ENCODE results near the gene TXNRD2. TPM values are rescaled to one million over a fixed set of nuclear protein-coding genes. Genes with fewer than 3 reads are reported as not detected.

The TXNRD2 gene
- total RNA-seq, 1 donor from 2014 or later: 12.2 TPM

DNA sequence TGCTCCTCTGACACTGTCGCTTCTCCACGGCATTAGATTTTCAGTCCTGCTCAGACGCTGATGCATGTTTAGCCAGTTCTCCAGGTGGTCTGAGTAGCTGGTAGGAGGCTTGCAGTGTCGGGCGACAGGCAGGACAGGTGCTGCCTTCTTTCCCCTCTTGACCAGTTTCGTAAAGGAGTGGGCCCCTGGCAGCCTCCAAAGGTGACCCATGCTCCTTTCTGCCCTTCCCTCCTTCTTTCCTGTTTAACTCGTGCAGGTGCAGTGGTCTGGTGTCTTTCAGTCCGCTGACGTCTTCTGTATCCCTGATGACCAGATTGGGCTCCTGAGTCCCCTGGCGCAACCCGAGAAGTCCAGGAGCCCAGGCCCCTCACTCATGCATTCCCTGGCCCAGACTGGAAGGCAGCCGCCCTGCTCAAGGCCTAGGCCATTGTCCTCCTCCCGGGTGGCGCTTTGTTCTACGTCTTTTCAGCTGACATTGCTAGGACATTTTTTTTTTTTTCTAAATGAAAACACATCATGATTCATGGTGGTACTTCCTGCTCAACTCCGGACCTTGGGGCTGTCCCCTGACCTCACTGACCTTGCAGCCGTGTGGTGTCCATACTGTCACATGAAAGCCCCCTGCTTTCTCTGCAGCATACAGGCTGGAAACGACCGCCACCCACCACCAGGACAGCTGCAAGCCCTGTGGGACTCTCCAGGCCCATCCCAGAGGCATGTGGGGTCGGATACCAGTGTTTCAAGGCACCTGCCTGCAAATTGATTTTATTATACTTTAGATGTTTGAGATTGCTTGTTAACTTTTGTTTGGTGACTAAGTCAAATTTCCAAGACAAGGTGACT, 25.5 kb upstream of the TXNRD2 start:
- DNase-seq: no peak

DNA sequence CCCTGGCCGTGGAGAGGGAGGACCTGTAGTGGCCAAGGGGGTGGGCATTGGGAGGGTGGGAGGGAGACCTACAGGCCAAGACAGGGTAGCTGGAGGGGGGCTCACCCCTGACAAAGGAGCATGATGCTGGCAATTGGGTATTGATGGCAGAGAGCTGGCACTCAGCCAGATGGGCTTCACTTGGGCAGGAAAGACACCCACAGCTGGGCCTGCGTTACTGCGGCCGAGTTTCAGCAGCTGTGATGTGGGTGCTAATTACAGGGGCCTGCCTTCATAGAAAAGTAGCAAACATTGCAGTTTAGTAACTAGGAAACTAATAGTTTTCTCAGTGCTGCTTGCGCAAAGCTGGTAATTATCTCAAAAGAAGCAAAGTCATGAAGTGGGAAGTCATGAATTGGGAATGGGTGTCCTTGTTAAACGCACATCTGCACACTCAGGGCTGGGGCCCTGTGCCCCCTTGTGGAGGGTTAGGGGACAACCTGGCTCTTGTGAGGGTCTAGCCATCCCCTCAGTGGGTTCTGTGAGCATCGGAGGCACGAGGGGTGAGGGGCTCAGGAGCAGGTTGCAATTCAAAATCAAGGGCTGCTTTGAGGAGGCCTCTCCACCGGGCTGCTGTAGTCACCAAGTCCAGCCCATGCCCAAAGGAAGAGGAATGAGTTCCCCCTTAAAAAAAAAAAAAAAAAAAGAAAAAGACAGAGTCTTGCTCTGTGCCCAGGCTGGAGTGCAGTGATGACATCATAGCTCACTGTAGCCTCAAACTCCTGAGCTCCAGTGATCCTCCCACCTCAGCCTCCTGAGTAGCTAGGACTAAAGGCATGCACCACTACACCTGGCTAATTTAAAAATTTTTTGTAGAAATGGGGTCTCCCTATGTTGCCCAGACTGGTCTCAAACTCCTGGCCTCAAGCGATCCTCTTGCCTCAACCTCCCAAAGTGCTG, 24.4 kb upstream of the TXNRD2 start:
- no peak for DNase-seq

DNA sequence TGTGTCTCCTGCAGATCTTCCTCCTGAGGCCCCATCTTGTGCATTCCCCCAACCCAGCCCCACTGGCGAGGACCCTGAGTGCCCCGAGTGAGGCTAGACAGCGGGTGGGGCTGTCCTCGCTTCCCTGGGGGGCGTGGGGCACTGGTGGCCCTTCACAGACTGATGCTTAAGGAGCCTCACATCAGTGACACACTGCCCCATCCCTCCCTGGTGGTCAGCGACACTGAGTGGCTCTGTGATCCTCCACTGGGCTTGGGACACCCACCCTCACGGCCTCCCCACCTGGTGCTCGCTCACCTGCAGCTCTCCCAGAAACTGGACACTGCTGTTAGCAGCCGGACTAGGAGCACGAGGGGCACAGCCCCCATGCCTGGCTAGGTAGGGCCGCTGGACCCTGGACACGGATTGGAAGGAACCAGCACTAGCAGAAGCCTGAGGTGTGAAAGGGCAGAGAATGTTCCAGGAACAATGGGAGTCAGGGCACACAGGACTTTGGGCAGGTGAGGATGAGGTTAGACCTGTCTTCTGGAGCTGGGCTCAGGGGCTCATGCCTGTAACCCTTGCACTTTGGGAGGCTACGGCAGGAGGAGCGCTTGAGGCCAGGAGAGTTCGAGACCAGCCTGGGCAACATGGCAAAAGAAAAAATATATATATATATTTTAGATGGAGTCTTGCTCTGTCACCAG, 23.2 kb upstream of the TXNRD2 start:
- no peak for DNase-seq

DNA sequence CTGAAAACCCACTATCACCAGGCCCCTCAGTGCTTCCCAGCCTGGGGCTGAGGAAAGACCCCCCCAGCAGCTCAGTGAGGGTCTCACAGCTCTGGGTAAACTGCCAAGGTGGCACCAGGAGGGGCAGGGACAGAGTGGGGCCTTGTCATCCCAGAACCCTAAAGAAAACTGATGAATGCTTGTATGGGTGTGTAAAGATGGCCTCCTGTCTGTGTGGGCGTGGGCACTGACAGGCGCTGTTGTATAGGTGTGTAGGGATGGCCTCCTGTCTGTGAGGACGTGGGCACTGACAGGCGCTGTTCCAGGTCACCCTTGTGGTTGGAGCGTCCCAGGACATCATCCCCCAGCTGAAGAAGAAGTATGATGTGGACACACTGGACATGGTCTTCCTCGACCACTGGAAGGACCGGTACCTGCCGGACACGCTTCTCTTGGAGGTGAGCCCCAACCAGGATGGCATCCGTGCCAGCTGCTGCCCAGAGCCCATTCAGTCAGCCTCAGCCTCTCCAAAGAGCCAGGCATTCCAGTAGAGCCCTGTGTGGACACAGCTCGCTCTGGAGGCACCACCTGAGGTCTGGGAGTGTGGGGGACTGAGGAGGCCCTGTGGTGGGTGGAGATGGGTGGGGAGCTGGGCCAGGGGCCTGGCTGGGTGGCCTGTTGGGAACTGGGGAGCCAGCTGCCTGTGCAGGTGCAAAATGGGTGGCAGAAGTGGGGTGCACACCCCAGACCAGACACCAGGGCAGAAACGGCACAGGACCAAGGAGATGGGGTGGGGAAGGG, 22.4 kb upstream of the TXNRD2 start:
- DNase-seq: no peak

DNA sequence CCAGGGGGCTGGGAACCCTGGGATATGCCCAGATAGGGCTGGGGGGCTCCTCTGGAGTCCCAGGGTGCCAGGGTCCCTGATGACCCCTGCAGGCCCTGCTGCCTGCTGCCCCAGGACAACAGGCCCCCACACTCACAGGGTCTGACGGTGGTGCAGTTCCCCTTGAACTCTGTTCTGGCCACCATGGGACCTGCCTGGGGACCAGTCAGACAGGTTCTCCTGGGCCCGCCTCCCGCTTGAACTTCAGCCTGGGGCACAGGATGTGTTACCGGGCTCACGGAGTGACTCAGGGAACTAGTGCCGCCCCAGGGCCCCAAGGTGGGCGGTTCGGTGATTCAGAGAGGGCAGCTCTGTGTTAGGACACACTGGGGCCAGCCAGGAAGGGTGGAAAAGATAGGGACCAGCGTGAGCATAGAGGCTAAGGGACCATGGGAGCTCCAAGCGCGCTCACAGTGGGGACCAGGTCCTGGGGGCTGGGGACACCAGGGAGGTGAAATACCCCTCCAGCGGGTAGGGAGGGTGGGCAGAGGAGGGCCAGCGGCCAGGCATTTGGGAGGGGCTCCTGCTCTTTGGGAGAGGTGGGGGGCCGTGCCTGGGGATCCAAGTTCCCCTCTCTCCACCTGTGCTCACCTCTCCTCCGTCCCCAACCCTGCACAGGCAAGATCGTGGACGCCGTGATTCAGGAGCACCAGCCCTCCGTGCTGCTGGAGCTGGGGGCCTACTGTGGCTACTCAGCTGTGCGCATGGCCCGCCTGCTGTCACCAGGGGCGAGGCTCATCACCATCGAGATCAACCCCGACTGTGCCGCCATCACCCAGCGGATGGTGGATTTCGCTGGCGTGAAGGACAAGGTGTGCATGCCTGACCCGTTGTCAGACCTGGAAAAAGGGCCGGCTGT, 21.5 kb upstream of the TXNRD2 start:
- peak; percentile 17 for DNase-seq

DNA sequence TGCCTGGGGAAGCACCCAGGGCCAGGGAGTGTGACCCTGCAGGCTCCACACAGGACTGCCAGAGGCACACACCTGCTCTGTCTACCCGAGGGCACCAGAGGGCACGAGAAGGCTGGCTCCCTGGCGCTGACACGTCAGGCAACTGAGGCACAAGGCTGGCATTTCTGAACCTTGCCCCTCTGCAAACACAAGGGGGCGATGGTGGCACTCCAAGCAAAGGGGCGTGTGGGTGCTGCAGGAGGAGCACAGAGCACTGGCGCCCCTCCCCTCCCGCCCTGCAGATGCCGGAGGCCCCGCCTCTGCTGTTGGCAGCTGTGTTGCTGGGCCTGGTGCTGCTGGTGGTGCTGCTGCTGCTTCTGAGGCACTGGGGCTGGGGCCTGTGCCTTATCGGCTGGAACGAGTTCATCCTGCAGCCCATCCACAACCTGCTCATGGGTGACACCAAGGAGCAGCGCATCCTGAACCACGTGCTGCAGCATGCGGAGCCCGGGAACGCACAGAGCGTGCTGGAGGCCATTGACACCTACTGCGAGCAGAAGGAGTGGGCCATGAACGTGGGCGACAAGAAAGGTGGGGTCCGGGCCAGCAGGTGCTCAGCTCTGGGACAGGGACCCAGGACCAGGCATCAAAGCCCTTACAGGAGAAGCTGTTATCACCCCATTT, 20.8 kb upstream of the TXNRD2 start:
- DNase-seq: peak; percentile 46

DNA sequence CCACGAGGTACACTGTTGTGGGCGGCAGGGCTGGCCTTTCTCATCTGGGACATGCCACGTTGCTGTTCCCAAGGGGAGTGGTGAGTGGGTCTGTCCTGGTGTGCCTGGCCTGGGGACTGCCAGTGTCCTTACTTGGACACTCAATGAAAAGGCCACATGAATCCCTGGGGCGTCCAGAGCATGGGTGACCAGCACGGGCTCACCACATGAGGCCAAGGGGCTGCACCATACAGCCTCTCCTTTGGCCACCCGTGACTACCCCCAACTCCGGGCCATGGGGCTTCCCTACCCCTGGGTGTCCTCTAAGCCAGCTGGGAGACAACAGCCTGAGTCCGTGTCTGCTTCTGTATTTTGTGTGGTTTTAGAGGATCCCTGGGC, 20.2 kb upstream of the TXNRD2 start:
- no peak for DNase-seq

DNA sequence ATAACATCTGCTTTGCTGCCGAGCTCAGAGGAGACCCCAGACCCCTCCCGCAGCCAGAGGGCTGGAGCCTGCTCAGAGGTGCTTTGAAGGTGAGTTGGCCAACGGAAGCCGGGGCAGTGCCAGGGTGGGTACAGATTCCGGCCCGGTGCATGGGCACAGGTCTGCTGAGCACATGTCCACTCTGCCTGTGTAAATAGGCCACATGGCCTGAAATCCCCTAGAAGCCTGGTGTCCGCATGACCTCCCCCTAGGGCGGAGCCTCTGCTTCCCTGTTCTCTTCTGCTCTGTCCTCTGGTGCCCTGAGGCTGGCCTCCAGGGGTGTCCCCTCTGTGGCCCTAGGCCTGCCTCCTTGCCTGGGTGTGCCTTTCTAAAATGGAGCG, 19.6 kb upstream of the TXNRD2 start:
- no peak for DNase-seq

DNA sequence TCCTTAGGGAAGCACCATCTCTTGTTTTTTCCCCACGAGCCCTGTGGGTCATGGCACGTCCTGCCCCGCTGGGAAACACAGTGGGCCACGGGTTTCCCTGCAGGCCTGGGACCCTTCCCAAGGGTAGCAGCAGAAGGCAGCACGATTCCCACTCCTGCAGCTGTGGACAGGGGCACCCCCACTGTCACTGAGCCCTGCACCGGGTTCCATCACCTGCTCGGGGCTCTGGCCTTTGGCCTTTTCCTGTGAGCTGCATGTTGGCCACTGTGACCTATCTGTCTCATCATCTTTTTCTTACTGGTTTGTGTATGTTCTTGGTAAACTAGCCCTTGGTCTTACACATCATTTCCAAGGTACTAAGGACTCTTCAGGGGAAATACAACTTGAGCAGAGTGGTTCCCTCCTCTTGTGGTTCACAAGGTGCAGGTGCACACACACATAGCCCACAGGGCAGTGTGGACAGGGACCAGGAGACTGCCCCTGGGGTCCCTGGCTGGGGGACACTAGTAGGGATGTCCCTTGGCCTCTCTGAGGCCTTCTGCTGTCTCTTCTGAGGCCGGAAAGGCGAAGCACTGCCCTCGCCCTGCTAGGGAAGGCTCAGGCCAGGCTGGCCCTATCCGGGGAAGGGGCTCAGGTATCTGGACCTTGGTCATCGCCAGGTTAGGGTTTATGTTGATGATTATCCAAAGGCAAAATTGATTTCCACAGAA, 19.0 kb upstream of the TXNRD2 start:
- no peak for DNase-seq

DNA sequence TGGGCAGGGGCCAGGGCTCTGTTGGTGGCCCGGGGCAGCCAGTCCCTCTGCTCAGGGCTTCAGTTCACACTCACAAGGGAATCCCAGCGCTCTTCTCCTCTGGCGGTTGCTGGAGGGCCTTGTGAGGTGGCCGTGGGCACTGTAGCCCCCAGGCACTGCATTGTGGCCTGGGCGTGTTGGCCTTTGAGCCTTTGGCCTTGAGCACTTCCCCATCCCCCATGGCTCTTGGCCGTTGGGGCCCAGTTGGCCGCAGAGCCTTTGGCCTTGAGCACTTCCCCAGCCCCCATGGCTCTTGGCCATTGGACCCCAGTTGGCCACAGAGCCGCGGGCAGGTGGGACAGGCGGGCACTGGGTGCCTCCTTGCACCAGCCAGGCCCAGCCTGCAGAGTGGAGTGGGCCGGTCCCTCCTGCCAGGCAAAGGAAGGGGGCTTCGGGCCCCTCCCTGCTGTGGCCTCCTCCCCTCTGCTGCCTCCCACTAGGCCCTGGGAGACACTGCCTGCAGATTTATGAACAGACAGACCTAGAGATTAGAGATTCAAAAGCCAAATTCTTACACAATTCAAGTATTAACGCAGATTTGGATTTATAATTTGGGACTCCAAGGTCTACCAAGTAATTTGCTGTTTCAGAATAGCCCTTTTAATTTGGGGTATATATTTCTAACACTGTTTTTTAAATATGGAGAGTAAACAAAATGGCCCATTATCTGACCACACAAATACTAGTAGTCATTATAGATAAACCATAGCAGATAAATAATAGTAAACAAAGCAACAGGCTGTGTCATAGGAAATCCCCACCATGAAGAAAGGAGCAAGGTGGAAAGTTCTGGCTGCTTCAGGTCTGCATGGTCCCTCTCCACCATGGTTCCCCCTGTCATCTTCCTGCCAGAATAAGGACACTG, 18.2 kb upstream of the TXNRD2 start:
- no peak for DNase-seq

DNA sequence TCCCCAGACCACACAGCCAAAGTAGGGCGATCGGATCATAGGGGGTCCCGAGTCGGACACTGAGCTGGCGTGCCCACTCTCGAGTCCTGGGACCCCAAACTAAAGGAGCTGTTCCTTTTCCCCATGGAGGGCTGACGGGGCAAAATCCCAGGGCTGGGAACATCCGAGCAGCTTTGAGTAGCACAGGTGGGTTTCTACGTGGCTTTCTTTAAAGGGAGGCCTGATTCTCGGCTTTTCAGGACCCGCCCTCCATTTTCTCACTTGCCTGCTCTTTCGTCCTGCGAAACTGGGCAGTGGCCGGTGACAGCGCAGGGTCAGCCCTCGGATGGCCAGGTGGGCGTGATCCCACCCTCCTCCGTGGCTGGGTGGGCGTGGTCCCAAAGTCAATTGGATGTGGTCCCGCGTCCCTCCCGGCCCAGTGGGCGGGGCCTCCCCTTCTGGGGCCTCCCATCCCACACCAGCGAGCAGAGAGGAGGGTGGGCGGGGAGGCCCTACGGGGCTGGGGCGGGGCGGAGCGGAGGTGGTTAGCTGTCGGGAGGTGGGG, 17.5 kb upstream of the TXNRD2 start:
- peak; percentile 62 for DNase-seq

DNA sequence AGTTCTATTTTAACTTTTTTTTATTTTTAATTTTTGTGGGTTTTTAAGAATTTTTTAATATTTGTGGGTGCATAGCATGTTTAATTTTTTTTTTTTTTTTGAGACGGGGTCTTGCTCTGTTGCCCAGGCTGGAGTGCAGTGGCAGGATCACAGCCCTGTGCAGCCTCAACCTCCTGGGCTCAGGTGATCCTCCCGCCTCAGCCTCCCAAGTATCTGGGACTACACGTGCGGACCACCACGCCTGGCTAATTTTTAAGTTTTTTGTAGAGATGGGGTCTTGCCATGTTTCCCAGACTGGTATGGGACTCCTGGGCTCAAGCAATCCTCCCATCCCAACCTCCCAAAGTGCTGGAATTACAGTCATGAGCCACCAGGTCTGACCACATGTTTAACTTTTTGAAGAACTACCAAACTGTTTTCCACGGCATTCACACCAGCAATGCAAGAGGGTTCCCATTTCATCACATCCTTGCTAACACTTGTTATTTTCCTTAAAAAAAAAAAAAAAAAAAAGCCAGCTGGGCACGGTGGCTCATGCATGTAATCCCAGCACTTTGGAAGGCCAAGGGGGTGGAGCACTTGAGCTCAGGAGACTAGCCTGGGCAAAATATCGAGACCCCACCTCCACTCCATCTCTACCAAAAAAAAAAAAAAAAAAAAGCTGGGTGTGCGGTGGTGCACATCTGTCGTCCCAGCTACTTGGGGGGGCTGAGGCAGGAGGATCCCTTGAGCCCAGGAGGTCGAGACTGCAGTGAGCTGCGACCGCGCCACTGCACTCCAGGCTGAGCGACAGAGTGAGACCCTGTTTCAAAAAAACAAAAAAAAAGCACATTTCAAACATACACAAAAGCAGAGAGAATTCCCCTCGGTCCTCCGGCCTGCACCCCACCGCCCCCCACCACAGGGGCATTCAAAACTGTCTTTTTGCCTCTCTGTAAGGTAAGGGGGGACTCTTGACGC, 16.7 kb upstream of the TXNRD2 start:
- no peak for DNase-seq

DNA sequence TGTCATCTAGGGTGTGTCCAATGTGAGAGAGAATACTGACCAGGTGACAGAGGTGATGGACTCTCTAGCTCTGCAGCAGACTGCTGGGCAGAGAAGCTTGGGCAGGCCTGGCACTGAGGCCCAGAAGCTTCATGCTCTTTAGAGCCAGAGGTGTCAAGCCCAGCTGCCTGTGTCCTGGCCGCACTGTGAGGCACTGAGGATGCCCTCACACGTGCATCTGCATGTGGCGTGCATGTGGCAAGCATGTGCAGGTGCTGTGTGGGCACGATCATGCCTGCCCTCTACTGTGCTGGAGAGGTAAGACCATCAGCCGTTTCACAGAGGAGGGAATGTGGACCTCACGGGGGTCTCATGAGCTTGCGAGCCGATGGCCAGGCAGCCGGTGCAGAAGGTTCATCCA, 15.8 kb upstream of the TXNRD2 start:
- DNase-seq: no peak

DNA sequence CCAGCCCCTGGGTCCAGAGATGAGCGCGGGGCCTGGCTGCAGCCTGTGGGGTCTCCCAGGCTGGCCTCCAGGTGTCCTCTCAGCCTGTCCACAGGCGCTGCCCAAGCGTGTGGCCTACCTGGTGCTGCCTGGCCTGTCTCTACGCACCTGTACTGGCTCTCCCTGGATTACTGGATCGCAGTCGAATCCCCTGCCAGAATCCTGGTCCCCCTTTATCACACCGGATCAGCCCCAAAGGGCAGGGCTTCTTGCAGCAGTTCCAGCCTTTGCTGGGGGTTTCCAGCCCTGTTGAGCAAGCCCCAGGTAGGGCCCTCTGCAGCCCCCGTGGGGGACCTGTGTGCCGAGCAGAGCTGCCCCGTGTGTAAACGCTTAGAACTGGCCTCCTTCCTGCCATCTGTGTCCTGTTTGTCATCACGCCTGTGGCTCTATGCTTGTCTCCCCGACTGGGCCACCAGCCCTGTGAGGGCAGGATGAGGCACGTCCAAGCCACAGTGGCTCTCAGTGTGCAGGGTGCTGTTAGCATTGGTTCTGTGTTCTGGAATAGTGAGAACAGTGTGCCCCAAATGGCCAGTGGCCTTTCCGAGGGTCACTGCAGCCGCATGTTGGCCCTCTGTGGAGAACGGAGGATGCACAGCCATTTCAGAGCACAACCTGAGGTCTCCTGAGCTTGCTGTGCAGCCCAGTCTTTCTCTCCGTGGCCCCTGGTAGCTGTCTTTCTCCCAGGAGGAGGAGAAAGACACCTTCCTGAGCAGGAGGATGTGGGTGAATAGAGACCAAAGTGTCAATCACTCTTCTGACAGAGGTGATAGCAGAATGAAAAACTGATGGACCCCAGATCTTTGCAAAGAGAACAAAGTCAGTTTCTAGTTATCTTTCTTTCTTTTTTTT, 13.9 kb upstream of the TXNRD2 start:
- no peak for DNase-seq

DNA sequence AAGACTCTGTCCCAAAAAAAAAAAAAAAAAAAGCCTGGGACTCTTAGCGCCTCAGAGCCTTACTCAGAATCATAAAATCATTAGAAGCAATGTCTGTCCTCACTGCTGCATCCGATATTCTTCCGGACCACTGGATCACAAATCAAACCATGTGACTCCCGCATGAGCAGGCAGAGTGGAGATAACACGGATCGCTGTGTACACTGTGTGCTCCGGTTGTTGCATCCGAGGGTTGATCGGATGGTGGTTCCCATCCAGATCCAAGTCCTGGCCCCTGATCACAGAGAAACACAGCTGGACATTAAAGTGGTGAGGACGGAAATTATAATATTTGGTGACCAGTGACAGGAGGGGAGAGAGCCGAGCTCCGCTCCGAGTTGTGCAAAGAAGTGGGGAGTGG, 9.7 kb upstream of the TXNRD2 start:
- DNase-seq: no peak

Measured in skin of body (tissue), 2 donors.